Erythroblast (primary cell): ENCODE measurements around the gene STPG4.
"Not testable (repeated sequence)": the region's sequence is repeated elsewhere in the genome, so short reads cannot be mapped to it uniquely, and the experiment has no call there.

ENCODE experiments used
- GATA1 ChIP-seq: IDR thresholded peaks from 2 replicates; pipeline ENCODE4 v1.6.1; 2011; ENCODE audit warnings: low read depth, mild to moderate bottlenecking, control low read depth, low read length, moderate library complexity
- POLR2A ChIP-seq: IDR thresholded peaks from 2 replicates; pipeline ENCODE4 v1.6.1; 2011; ENCODE audit warnings: mild to moderate bottlenecking, low read length

GRCh38 chr2:47099712-47100111 is 55.4 kb downstream of the STPG4 start:
- TF ChIP-seq POLR2A, GATA1: not testable (repeated sequence)
